Cardiac muscle cell (in vitro differentiated cells and primary cell): ENCODE measurements around the gene KCNMA1. TPM values are rescaled to one million over a fixed set of nuclear protein-coding genes. Genes with fewer than 3 reads are reported as not detected.

Source experiments
- DNase-seq, 2 donors: peaks; one replicate each; pipeline versions ENCODE4 v3.0.0 to v3.0.0-alpha.2; 2010 to 2017; ENCODE audit warnings: low read depth in 1 of 2, low spot score in 1 of 2
- H3K27ac ChIP-seq: fragments of 200-600 bp; sonication (generic); 2 replicates; pipeline ENCODE4 v1.5.1; 2016
- H3K27me3 ChIP-seq: fragments of 200-600 bp; sonication (generic); 2 replicates; pipeline ENCODE4 v1.6.0; 2016; ENCODE audit warnings: control low read depth
- H3K36me3 ChIP-seq: fragments of 200-600 bp; sonication (generic); 2 replicates; pipeline ENCODE4 v1.5.1; 2016; ENCODE audit warnings: control low read depth
- H3K4me1 ChIP-seq: fragments of 200-600 bp; sonication (generic); 2 replicates; pipeline ENCODE4 v1.8.1; 2017; ENCODE audit warnings: low read depth, mild to moderate bottlenecking, mixed run types
- H3K4me3 ChIP-seq: fragments of 200-600 bp; sonication (generic); 2 replicates; pipeline ENCODE4 v1.5.1; 2016; ENCODE audit warnings: mild to moderate bottlenecking
- H3K9me3 ChIP-seq: fragments of 200-600 bp; sonication (generic); 2 replicates; pipeline ENCODE4 v1.5.1; 2017; ENCODE audit warnings: low read depth, mild to moderate bottlenecking, control low read depth
- polyA plus RNA-seq: library from polyadenylated mRNA; unstranded; fragments of >200 nt; fragmentation: Nextera tagmentation; extraction: Ambion mirVana; gene quantifications from 2 replicates; pipeline ENCODE4 v1.2.1, GENCODE V29; 2016
- total RNA-seq: library from RNA; depleted of rRNA; stranded (reverse); fragments of >200 nt; gene quantifications from 2 replicates; pipeline ENCODE4 v1.2.3, GENCODE V29; 2016
- TF ChIP-seq, protein P1 (sequence below): IDR thresholded peaks from 2 replicates; pipeline ENCODE4 v1.5.1; 2012; ENCODE audit warnings: low read depth, mild to moderate bottlenecking, low read length

Gene KCNMA1
- total and polyA plus RNA-seq, 2 experiments from 2014 or later: 1.8 to 1.9 TPM

DNA sequence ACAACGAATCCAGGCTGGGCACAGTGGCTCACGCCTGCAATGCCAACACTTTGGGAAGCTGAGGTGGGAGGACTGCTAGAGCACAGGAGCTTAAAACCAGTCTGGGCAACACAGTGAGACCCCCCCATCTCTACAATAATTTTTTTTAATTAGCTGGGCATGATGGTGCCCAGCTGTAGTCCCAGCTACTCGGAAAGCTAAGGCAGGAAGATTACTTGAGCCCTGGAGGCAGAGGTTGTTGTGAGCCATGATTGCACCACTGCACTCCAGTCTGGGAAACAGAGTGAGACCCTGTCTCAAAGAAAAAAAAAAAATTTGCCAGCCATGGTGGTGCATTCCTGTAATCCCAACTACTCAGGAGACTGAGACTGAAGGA is 396.3 kb downstream of the KCNMA1 start:
- Histone ChIP-seq H3K9me3 (no peaks in the 10 kb centered on the region), H3K4me1 (peaks cover 26% of the 10 kb centered on the region), H3K4me3 (no peak overlapping the region), H3K27ac (no peak overlapping the region), H3K36me3 (no peaks in the 10 kb centered on the region), H3K27me3 (no peaks in the 10 kb centered on the region)
- TF ChIP-seq, protein P1, sequence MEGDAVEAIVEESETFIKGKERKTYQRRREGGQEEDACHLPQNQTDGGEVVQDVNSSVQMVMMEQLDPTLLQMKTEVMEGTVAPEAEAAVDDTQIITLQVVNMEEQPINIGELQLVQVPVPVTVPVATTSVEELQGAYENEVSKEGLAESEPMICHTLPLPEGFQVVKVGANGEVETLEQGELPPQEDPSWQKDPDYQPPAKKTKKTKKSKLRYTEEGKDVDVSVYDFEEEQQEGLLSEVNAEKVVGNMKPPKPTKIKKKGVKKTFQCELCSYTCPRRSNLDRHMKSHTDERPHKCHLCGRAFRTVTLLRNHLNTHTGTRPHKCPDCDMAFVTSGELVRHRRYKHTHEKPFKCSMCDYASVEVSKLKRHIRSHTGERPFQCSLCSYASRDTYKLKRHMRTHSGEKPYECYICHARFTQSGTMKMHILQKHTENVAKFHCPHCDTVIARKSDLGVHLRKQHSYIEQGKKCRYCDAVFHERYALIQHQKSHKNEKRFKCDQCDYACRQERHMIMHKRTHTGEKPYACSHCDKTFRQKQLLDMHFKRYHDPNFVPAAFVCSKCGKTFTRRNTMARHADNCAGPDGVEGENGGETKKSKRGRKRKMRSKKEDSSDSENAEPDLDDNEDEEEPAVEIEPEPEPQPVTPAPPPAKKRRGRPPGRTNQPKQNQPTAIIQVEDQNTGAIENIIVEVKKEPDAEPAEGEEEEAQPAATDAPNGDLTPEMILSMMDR: no peak
- no peak for DNase-seq

DNA sequence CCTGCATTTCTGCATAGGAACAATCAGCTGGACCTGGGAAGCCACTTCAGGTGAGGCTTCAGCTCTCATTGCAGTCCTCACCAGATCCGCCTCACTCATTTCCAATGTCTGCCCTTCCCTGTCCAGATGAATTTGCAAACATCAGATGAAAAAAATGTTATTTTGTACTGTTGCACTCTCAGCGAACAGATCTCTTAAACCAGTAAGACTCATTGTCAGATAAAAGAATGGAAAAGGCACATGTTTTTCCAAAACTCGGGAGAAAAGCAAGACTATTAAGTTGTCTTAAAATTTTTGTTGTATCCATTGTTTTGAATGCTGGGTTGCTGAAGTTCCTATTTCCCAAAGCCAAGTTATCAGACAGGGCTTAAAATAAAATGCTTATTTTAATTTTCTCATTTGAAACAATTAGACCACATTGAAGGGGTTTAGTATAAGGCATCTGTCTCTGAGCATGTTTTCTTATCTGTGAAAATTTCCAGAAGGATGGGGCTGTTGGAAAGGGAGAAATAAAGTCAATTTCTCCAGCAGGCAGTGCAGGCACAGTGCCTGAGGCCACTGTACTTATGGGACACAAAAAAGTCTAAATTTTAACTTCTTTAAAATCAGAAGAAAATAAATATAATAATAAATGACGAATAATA is 396.8 kb downstream of the KCNMA1 start:
- H3K4me3 ChIP-seq: no peak overlapping the region
- no peaks in the 10 kb centered on the region for H3K36me3 ChIP-seq
- no peaks in the 10 kb centered on the region for H3K9me3 ChIP-seq
- H3K27ac ChIP-seq: no peak overlapping the region
- DNase-seq: no peak
- no peaks in the 10 kb centered on the region for H3K27me3 ChIP-seq
- TF ChIP-seq, protein P1: no peak
- peaks cover 21% of the 10 kb centered on the region for H3K4me1 ChIP-seq

DNA sequence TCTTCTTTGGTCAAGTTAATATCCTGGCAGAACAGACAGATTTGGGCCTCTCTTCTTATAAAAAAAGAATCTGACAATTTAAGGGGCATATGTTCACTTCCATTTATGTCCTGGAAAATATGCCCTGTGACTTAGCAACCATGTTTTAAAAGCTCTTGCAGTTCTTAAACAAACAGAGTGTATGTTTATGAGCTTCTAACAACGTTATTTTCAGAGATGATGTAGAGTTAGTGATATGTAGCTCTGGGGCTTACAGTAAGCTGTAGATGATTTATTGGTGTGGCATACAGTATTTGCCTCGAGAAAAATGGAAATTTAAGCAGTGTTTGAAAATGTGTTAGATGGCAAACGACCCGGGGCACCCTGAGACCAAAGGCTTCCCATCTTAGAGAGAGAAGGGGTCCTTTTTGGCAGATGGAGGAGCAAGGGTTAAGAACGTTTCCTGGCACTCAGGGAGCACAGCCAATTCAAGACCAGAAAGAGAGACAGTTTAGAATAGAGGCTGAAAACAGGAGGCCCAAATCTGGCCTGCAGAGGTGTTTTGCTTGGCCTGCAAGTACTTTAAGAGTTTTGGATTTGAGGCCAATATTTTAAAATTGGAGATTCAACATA is 397.5 kb downstream of the KCNMA1 start:
- TF ChIP-seq, protein P1: no peak
- Histone ChIP-seq H3K36me3 (no peaks in the 10 kb centered on the region), H3K4me1 (peaks cover 20% of the 10 kb centered on the region), H3K9me3 (no peaks in the 10 kb centered on the region), H3K4me3 (no peak overlapping the region), H3K27ac (no peak overlapping the region), H3K27me3 (no peaks in the 10 kb centered on the region)
- DNase-seq: no peak

DNA sequence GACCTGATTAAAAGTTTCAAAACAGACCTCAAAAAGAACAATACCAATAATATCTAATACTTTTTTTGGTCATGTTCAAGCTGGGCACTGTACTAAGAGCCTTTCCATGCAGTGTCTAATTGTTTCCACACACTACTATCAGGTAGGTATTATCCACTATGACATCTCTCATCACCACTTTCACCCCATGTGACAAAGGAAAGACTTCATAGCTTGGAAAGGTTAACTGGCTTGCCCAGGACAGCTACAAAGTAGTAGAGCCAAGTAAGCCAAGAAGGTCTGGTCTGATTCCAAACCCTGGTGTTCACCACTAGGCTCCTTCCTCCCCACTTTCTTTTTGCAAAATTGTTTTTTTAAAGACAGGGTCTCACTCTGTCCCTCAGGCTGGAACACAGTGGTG is 400.5 kb downstream of the KCNMA1 start:
- Histone ChIP-seq H3K4me3 (no peak overlapping the region), H3K4me1 (peaks cover 9% of the 10 kb centered on the region), H3K36me3 (no peaks in the 10 kb centered on the region), H3K9me3 (no peaks in the 10 kb centered on the region), H3K27ac (no peak overlapping the region), H3K27me3 (no peaks in the 10 kb centered on the region)
- DNase-seq: no peak
- TF ChIP-seq, protein P1: no peak

DNA sequence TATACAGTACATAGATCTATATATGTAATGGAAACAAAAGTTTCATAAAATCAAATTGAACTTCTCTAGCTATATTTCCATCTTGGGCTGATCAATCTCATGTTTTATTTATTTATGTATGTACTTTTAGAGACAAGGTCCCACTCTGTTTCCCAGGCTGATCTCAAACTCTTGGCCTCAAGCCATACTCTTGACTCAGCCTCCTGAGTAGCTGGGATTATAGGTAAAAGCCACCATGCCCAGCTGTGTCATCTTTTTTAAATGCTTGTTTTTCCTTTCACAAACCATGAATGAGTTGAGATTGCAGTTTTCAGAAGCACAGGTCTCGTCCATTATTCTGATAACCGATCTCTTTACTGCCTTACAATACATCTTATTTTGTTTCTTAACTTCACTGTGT is 400.9 kb downstream of the KCNMA1 start:
- H3K27ac ChIP-seq: no peak overlapping the region

More for the DNA sequence above, 400.9 kb downstream of the KCNMA1 start:
- no peaks in the 10 kb centered on the region for H3K27me3 ChIP-seq
- H3K9me3 ChIP-seq: no peaks in the 10 kb centered on the region
- H3K4me1 ChIP-seq: peaks cover 9% of the 10 kb centered on the region
- no peak overlapping the region for H3K4me3 ChIP-seq
- no peaks in the 10 kb centered on the region for H3K36me3 ChIP-seq
- TF ChIP-seq, protein P1: no peak
- DNase-seq: no peak
